ENCODE data around the gene CDC20.

CDC20 gene

DNA sequence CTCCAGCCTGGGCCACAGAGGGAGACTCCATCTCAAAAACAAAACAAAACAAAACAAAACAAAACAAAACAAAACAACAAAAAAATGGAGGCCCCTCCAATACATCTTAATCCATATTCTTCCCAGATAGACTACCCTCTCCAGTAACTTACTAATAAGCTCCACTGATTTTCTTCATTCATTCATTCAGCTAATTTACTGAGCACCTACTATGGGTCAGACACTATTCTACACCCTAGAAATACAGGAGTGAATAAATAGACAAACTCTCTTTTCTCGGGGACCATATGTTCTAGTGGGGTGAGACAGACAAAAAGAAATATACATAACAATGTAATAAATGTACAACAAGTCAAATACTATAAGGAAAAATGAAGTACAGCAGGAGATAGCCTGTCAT lies 7.8 kb upstream of the CDC20 start:
- H3K9me3 ChIP-seq (ENCODE audit: control insufficient read depth, insufficient read depth, low read length), result no peaks in the 10 kb centered on the region
- no peak overlapping the region for H3K4me3 ChIP-seq (ENCODE audit: low read depth, low read length)
- H3K36me3 ChIP-seq (ENCODE audit: control insufficient read depth, insufficient read depth, low read length), result no peaks in the 10 kb centered on the region
- H3K9ac ChIP-seq (ENCODE audit: low read depth, low read length), result no peak overlapping the region
- H3K4me1 ChIP-seq (ENCODE audit: control insufficient read depth, insufficient read depth, low read length), result peaks cover 10% of the 10 kb centered on the region
- peaks cover 21% of the 10 kb centered on the region for H3K27me3 ChIP-seq (ENCODE audit: control insufficient read depth, insufficient read depth, low read length)

DNA sequence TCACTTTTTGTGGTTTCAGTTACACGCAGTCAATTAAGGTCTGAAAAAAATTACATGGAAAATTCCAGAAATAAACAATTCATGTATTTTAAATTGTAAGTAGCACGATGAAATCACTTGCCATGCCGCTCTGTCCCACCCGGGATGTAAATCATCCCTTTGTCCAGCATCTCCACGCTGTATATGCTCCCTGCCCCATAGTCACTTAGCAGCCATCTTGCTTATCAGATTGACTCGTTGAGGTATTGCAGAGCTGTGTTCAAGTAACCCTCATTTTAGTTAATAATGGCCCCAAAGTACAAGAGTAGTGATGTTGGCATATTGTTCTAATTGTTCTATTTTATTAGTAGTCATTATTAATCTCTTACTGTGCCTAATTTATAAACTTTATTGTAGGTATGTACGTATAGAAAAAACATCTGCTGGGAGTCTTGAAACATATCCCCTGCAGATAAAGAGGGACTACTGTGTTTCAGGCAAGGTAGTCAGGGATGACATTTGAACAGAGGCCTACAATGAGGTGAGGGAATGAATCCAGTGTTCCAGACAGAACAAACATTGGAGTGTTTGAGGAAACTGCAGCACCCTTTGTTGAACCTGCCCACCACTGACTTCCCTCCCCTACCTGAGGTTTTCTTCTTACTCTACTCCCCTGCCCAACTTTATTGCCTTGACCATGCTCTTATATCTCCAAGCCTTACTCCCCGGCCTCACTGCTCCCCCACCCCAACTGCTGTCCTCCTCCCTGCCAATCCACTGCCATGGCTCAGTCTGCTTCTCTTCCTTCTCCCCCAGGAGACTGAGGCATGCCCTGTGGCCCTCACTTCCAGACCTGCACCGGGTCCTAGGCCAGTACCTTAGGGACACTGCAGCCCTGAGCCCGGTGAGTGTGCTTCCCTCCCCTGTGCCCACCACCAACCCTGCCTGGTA lies 7.1 kb upstream of the CDC20 start:
- no peak overlapping the region for H3K4me3 ChIP-seq (ENCODE audit: low read depth, low read length)
- peaks cover 17% of the 10 kb centered on the region for H3K27me3 ChIP-seq (ENCODE audit: control insufficient read depth, insufficient read depth, low read length)
- no peak overlapping the region for H3K9ac ChIP-seq (ENCODE audit: low read depth, low read length)
- H3K36me3 ChIP-seq (ENCODE audit: control insufficient read depth, insufficient read depth, low read length), result no peaks in the 10 kb centered on the region
- peaks cover 10% of the 10 kb centered on the region for H3K4me1 ChIP-seq (ENCODE audit: control insufficient read depth, insufficient read depth, low read length)
- H3K9me3 ChIP-seq (ENCODE audit: control insufficient read depth, insufficient read depth, low read length), result no peaks in the 10 kb centered on the region

DNA sequence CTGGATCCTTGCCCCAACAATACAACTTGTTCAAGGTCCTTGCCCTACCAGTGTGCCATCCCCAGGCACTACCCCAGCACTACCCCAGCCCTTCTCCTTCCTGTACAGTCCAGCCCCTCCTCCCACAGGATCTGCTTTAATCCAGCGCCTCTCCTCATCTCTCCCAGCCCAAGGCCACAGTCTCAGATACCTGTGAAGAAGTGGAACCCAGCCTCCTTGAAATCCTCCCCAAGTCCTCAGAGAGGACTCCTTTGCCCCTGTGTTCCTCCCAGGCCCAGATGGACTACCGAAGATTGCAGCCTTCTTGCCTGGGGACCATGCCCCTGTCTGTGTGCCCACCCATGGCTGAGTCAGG lies 6.5 kb upstream of the CDC20 start:
- Histone ChIP-seq H3K4me3 (ENCODE audit: low read depth, low read length) (no peak overlapping the region), H3K9me3 (ENCODE audit: control insufficient read depth, insufficient read depth, low read length) (no peaks in the 10 kb centered on the region), H3K4me1 (ENCODE audit: control insufficient read depth, insufficient read depth, low read length) (peaks cover 10% of the 10 kb centered on the region), H3K36me3 (ENCODE audit: control insufficient read depth, insufficient read depth, low read length) (no peaks in the 10 kb centered on the region), H3K27me3 (ENCODE audit: control insufficient read depth, insufficient read depth, low read length) (peaks cover 10% of the 10 kb centered on the region), H3K9ac (ENCODE audit: low read depth, low read length) (no peak overlapping the region)

- Histone ChIP-seq H3K27me3 (ENCODE audit: control insufficient read depth, insufficient read depth, low read length) (peaks cover 5% of the 10 kb centered on the region), H3K4me1 (ENCODE audit: control insufficient read depth, insufficient read depth, low read length) (peaks cover 10% of the 10 kb centered on the region), H3K9ac (ENCODE audit: low read depth, low read length) (no peak overlapping the region), H3K9me3 (ENCODE audit: control insufficient read depth, insufficient read depth, low read length) (no peaks in the 10 kb centered on the region), H3K36me3 (ENCODE audit: control insufficient read depth, insufficient read depth, low read length) (no peaks in the 10 kb centered on the region), H3K4me3 (ENCODE audit: low read depth, low read length) (no peak overlapping the region)
Measured at GRCh38 chr1:43352881-43353280, 5.9 kb upstream of the CDC20 start.

DNA sequence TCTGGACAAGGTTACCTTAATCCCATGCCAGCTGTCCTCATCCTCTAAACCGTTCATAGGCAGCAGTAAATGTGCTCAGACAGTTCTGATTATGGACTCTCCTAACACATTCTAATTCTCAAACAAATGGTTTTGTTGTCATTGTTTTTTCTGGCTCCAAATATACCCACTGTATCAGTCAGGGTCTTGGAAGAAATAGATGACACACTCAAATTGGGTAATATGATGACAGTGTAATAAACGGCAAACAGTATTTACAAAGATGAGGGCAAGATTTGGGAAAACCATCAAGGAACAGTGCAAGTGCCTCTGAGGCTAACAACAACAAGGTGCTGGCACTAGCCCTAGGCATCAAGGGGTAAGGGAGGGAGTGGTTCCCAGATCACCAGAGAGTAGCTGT lies 4.3 kb upstream of the CDC20 start:
- no peaks in the 10 kb centered on the region for H3K9me3 ChIP-seq (ENCODE audit: control insufficient read depth, insufficient read depth, low read length)
- H3K4me1 ChIP-seq (ENCODE audit: control insufficient read depth, insufficient read depth, low read length), result peaks cover 9% of the 10 kb centered on the region
- H3K36me3 ChIP-seq (ENCODE audit: control insufficient read depth, insufficient read depth, low read length), result peaks cover 4% of the 10 kb centered on the region
- H3K9ac ChIP-seq (ENCODE audit: low read depth, low read length), result no peak overlapping the region
- H3K27me3 ChIP-seq (ENCODE audit: control insufficient read depth, insufficient read depth, low read length), result no peaks in the 10 kb centered on the region
- no peak overlapping the region for H3K4me3 ChIP-seq (ENCODE audit: low read depth, low read length)

DNA sequence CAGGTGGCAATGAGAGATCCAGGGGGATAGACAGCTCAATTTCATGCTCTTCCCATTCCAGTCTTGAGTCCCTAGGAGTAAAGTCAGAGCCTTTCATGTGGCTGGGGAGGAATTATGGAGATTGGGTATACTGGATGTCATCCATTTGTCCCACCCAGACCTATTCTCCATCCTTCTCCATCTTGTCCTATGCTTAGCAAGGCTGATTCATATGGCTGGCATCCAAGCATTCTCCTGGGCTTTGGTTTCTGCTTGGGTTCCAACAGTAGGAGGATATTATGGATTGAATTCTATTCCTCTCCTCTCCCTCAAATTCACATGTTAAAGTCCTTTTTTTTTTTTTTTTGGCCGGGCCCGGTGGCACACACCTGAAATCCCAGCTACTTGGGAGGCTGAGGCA lies 3.8 kb upstream of the CDC20 start:
- H3K36me3 ChIP-seq (ENCODE audit: control insufficient read depth, insufficient read depth, low read length), result peaks cover 9% of the 10 kb centered on the region
- H3K4me3 ChIP-seq (ENCODE audit: low read depth, low read length), result no peak overlapping the region
- H3K9me3 ChIP-seq (ENCODE audit: control insufficient read depth, insufficient read depth, low read length), result no peaks in the 10 kb centered on the region
- peaks cover 7% of the 10 kb centered on the region for H3K4me1 ChIP-seq (ENCODE audit: control insufficient read depth, insufficient read depth, low read length)
- no peak overlapping the region for H3K9ac ChIP-seq (ENCODE audit: low read depth, low read length)
- H3K27me3 ChIP-seq (ENCODE audit: control insufficient read depth, insufficient read depth, low read length), result no peaks in the 10 kb centered on the region

- peaks cover 31% of the 10 kb centered on the region for H3K36me3 ChIP-seq (ENCODE audit: control insufficient read depth, insufficient read depth, low read length)
- H3K27me3 ChIP-seq (ENCODE audit: control insufficient read depth, insufficient read depth, low read length), result no peaks in the 10 kb centered on the region
- no peak overlapping the region for H3K9ac ChIP-seq (ENCODE audit: low read depth, low read length)
- peaks cover 8% of the 10 kb centered on the region for H3K4me1 ChIP-seq (ENCODE audit: control insufficient read depth, insufficient read depth, low read length)
- H3K4me3 ChIP-seq (ENCODE audit: low read depth, low read length), result no peak overlapping the region
- H3K9me3 ChIP-seq (ENCODE audit: control insufficient read depth, insufficient read depth, low read length), result no peaks in the 10 kb centered on the region
Measured at GRCh38 chr1:43357251-43357650, 1.5 kb upstream of the CDC20 start.

GRCh38 chr1:43358121-43358745 lies 548 bp upstream of the CDC20 start:
- peak overlapping the region; percentile 94 for H3K9ac ChIP-seq (ENCODE audit: low read depth, low read length)
- no peaks in the 10 kb centered on the region for H3K9me3 ChIP-seq (ENCODE audit: control insufficient read depth, insufficient read depth, low read length)
- peak overlapping the region; percentile 91 for H3K4me3 ChIP-seq (ENCODE audit: low read depth, low read length)
- peaks cover 8% of the 10 kb centered on the region for H3K4me1 ChIP-seq (ENCODE audit: control insufficient read depth, insufficient read depth, low read length)
- no peaks in the 10 kb centered on the region for H3K27me3 ChIP-seq (ENCODE audit: control insufficient read depth, insufficient read depth, low read length)
- peaks cover 37% of the 10 kb centered on the region for H3K36me3 ChIP-seq (ENCODE audit: control insufficient read depth, insufficient read depth, low read length)

DNA sequence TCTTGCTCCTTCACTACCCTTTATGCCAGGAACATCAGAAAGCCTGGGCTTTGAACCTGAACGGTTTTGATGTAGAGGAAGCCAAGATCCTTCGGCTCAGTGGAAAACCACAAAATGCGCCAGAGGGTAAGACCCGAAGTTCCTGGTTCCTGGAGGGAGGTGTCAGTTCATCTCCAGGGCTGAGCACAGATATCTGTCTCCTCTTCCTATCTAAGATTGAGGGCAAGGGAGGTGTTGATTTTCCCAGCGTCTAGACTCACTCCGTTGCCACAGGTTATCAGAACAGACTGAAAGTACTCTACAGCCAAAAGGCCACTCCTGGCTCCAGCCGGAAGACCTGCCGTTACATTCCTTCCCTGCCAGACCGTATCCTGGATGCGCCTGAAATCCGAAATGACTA lies 915 bp downstream of the CDC20 start:
- peaks cover 46% of the 10 kb centered on the region for H3K36me3 ChIP-seq (ENCODE audit: control insufficient read depth, insufficient read depth, low read length)

DNA sequence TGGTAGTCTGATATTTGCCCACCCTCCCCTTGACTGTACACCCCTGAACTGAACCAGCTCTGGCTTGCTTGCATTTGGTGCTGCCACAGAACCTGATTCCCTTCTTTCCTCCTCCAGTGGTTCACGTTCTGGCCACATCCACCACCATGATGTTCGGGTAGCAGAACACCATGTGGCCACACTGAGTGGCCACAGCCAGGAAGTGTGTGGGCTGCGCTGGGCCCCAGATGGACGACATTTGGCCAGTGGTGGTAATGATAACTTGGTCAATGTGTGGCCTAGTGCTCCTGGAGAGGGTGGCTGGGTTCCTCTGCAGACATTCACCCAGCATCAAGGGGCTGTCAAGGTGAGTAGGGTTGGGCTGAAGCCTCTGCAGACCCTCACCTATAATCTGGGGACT lies 1.8 kb downstream of the CDC20 start:
- H3K4me3 ChIP-seq (ENCODE audit: low read depth, low read length), result peak overlapping the region; percentile 94

More for the DNA sequence above, 915 bp downstream of the CDC20 start:
- H3K4me1 ChIP-seq (ENCODE audit: control insufficient read depth, insufficient read depth, low read length), result peaks cover 8% of the 10 kb centered on the region
- no peaks in the 10 kb centered on the region for H3K27me3 ChIP-seq (ENCODE audit: control insufficient read depth, insufficient read depth, low read length)
- H3K4me3 ChIP-seq (ENCODE audit: low read depth, low read length), result peak overlapping the region; percentile 94
- peak overlapping the region; percentile 89 for H3K9ac ChIP-seq (ENCODE audit: low read depth, low read length)
- no peaks in the 10 kb centered on the region for H3K9me3 ChIP-seq (ENCODE audit: control insufficient read depth, insufficient read depth, low read length)

GRCh38 chr1:43363283-43363934 lies 4.6 kb downstream of the CDC20 start:
- H3K9me3 ChIP-seq (ENCODE audit: control insufficient read depth, insufficient read depth, low read length), result no peaks in the 10 kb centered on the region
- peaks cover 15% of the 10 kb centered on the region for H3K4me1 ChIP-seq (ENCODE audit: control insufficient read depth, insufficient read depth, low read length)
- H3K27me3 ChIP-seq (ENCODE audit: control insufficient read depth, insufficient read depth, low read length), result no peaks in the 10 kb centered on the region
- no peak overlapping the region for H3K4me3 ChIP-seq (ENCODE audit: low read depth, low read length)
- H3K9ac ChIP-seq (ENCODE audit: low read depth, low read length), result no peak overlapping the region
- H3K36me3 ChIP-seq (ENCODE audit: control insufficient read depth, insufficient read depth, low read length), result peaks cover 52% of the 10 kb centered on the region

More for the DNA sequence above, 1.8 kb downstream of the CDC20 start:
- Histone ChIP-seq H3K27me3 (ENCODE audit: control insufficient read depth, insufficient read depth, low read length) (no peaks in the 10 kb centered on the region), H3K36me3 (ENCODE audit: control insufficient read depth, insufficient read depth, low read length) (peaks cover 52% of the 10 kb centered on the region), H3K9me3 (ENCODE audit: control insufficient read depth, insufficient read depth, low read length) (no peaks in the 10 kb centered on the region), H3K9ac (ENCODE audit: low read depth, low read length) (no peak overlapping the region), H3K4me1 (ENCODE audit: control insufficient read depth, insufficient read depth, low read length) (peaks cover 8% of the 10 kb centered on the region)
